VCaP (cell line): ENCODE results near the gene FAM171A1.
A peak's percentile ranks its signal among the peaks of the same experiment; 100 is the strongest.

ENCODE experiments used
- H3K27ac ChIP-seq: fragments of 450-650 bp; 2 replicates; pipeline ENCODE4 v1.5.1; 2017
- CTCF ChIP-seq: fragments of 450-650 bp; conservative IDR thresholded peaks from 2 replicates; pipeline ENCODE4 v1.5.1; 2017; ENCODE audit warnings: mild to moderate bottlenecking, moderate library complexity

The FAM171A1 gene

GRCh38 chr10:15258255-15258654 is 112.8 kb downstream of the FAM171A1 start:
- TF ChIP-seq CTCF: no peak
- H3K27ac ChIP-seq: no peak overlapping the region

GRCh38 chr10:15255961-15256360 is 115.1 kb downstream of the FAM171A1 start:
- TF ChIP-seq CTCF: no peak
- no peak overlapping the region for H3K27ac ChIP-seq

- H3K27ac ChIP-seq: no peak overlapping the region
- no peak for TF ChIP-seq CTCF
Measured at GRCh38 chr10:15254808-15255648, 116.1 kb downstream of the FAM171A1 start.

- H3K27ac ChIP-seq: no peak overlapping the region
- TF ChIP-seq CTCF: no peak
Measured at GRCh38 chr10:15253951-15254807, 116.9 kb downstream of the FAM171A1 start.

- H3K27ac ChIP-seq: no peak overlapping the region
- TF ChIP-seq CTCF: no peak
Measured at GRCh38 chr10:15252396-15252795, 118.7 kb downstream of the FAM171A1 start.

GRCh38 chr10:15251791-15252380 is 119.2 kb downstream of the FAM171A1 start:
- no peak for TF ChIP-seq CTCF
- H3K27ac ChIP-seq: no peak overlapping the region

- TF ChIP-seq CTCF: 0 out of 2 replicates have a peak, but pooled peaks have one; percentile 9
- H3K27ac ChIP-seq: no peak overlapping the region
Measured at GRCh38 chr10:15245530-15245929, 125.6 kb downstream of the FAM171A1 start.
